ENCODE results near the gene OR10A2.

The OR10A2 gene

GRCh38 chr11:6856871-6857270 is 6.0 kb upstream of the OR10A2 start:
- H3K79me2 ChIP-seq (ENCODE audit: control insufficient read depth, insufficient read depth, low read length, poor library complexity) = no peaks in the 10 kb centered on the region
- H3K79me1 ChIP-seq (ENCODE audit: low read length) = no peaks in the 10 kb centered on the region
- no peak overlapping the region for H2BK120ac ChIP-seq (ENCODE audit: insufficient read depth, low read length, poor library complexity)
- DNase-seq = no peak
- no peak overlapping the region for H4K8ac ChIP-seq (ENCODE audit: low read depth, low read length)
- H3K4me1 ChIP-seq (ENCODE audit: control insufficient read depth in 1 of 2, insufficient read depth in 2 of 2, low read length in 2 of 2) = no peaks in the 10 kb centered on the region
- no peak overlapping the region for H3K4me3 ChIP-seq (ENCODE audit: low read depth, low read length)
- no peak overlapping the region for H3K9ac ChIP-seq (ENCODE audit: low read length)
- no peak overlapping the region for H2AFZ ChIP-seq (ENCODE audit: insufficient read depth, low read length, poor library complexity)
- WGBS (ENCODE audit: extremely low coverage, insufficient coverage, insufficient read length) = no CpG with 5 or more reads among the region's 3 CpGs
- no peak overlapping the region for H4K12ac ChIP-seq (ENCODE audit: low read depth, low read length)
- no peak overlapping the region for H3K23ac ChIP-seq (ENCODE audit: low read length)
- no peak overlapping the region for H3K27ac ChIP-seq (ENCODE audit: low read depth, low read length)
- no peaks in the 10 kb centered on the region for H3K9me3 ChIP-seq (ENCODE audit: insufficient read depth, low read depth, low read length)
- H2BK5ac ChIP-seq (ENCODE audit: low read depth, low read length, poor library complexity) = no peak overlapping the region
- no peak overlapping the region for H2BK12ac ChIP-seq (ENCODE audit: low read length)
- no peaks in the 10 kb centered on the region for H3K36me3 ChIP-seq (ENCODE audit: control insufficient read depth in 1 of 2, insufficient read depth in 2 of 2, low read length in 2 of 2)
- H3K14ac ChIP-seq (ENCODE audit: low read length) = no peak overlapping the region
- no peak overlapping the region for H3K18ac ChIP-seq (ENCODE audit: low read length)
- no peak overlapping the region for H4K91ac ChIP-seq (ENCODE audit: low read depth, low read length)
- H2AK5ac ChIP-seq (ENCODE audit: low read length) = no peak overlapping the region
- no peak overlapping the region for H3K4me2 ChIP-seq (ENCODE audit: low read length)
- no peak overlapping the region for H3K4ac ChIP-seq (ENCODE audit: low read depth, low read length)
- no peaks in the 10 kb centered on the region for H3K27me3 ChIP-seq (ENCODE audit: insufficient read depth, low read length)

GRCh38 chr11:6864438-6864837 is 1.6 kb downstream of the OR10A2 start:
- H2AFZ ChIP-seq (ENCODE audit: insufficient read depth, low read length, poor library complexity) = no peak overlapping the region
- H4K8ac ChIP-seq (ENCODE audit: low read depth, low read length) = no peak overlapping the region
- no peak overlapping the region for H3K27ac ChIP-seq (ENCODE audit: low read depth, low read length)
- H3K4me3 ChIP-seq (ENCODE audit: low read depth, low read length) = no peak overlapping the region
- no peak overlapping the region for H3K18ac ChIP-seq (ENCODE audit: low read length)
- H2BK120ac ChIP-seq (ENCODE audit: insufficient read depth, low read length, poor library complexity) = no peak overlapping the region
- no peak overlapping the region for H3K14ac ChIP-seq (ENCODE audit: low read length)
- H3K4me2 ChIP-seq (ENCODE audit: low read length) = no peak overlapping the region
- no peak overlapping the region for H3K4ac ChIP-seq (ENCODE audit: low read depth, low read length)
- H3K79me2 ChIP-seq (ENCODE audit: control insufficient read depth, insufficient read depth, low read length, poor library complexity) = no peaks in the 10 kb centered on the region
- no peak overlapping the region for H2BK5ac ChIP-seq (ENCODE audit: low read depth, low read length, poor library complexity)
- H3K79me1 ChIP-seq (ENCODE audit: low read length) = no peaks in the 10 kb centered on the region
- no peak for DNase-seq
- no peak overlapping the region for H2AK5ac ChIP-seq (ENCODE audit: low read length)
- H3K4me1 ChIP-seq (ENCODE audit: control insufficient read depth in 1 of 2, insufficient read depth in 2 of 2, low read length in 2 of 2) = no peaks in the 10 kb centered on the region
- H2BK12ac ChIP-seq (ENCODE audit: low read length) = no peak overlapping the region
- H3K36me3 ChIP-seq (ENCODE audit: control insufficient read depth in 1 of 2, insufficient read depth in 2 of 2, low read length in 2 of 2) = no peaks in the 10 kb centered on the region
- H4K12ac ChIP-seq (ENCODE audit: low read depth, low read length) = no peak overlapping the region
- H3K9me3 ChIP-seq (ENCODE audit: insufficient read depth, low read depth, low read length) = no peaks in the 10 kb centered on the region
- H3K9ac ChIP-seq (ENCODE audit: low read length) = no peak overlapping the region
- no peak overlapping the region for H4K91ac ChIP-seq (ENCODE audit: low read depth, low read length)
- no peaks in the 10 kb centered on the region for H3K27me3 ChIP-seq (ENCODE audit: insufficient read depth, low read length)
- H3K23ac ChIP-seq (ENCODE audit: low read length) = no peak overlapping the region
- no CpG with 5 or more reads among the region's 1 CpG for WGBS (ENCODE audit: extremely low coverage, insufficient coverage, insufficient read length)

GRCh38 chr11:6871278-6871677 is 8.4 kb downstream of the OR10A2 start:
- no peaks in the 10 kb centered on the region for H3K4me1 ChIP-seq (ENCODE audit: control insufficient read depth in 1 of 2, insufficient read depth in 2 of 2, low read length in 2 of 2)
- no peaks in the 10 kb centered on the region for H3K79me1 ChIP-seq (ENCODE audit: low read length)
- no peak overlapping the region for H2BK12ac ChIP-seq (ENCODE audit: low read length)
- H2AFZ ChIP-seq (ENCODE audit: insufficient read depth, low read length, poor library complexity) = no peak overlapping the region
- no peak overlapping the region for H3K4ac ChIP-seq (ENCODE audit: low read depth, low read length)
- H4K12ac ChIP-seq (ENCODE audit: low read depth, low read length) = no peak overlapping the region
- no peak overlapping the region for H3K9ac ChIP-seq (ENCODE audit: low read length)
- no peak overlapping the region for H3K18ac ChIP-seq (ENCODE audit: low read length)
- H3K4me2 ChIP-seq (ENCODE audit: low read length) = no peak overlapping the region
- H4K91ac ChIP-seq (ENCODE audit: low read depth, low read length) = no peak overlapping the region
- no peaks in the 10 kb centered on the region for H3K9me3 ChIP-seq (ENCODE audit: insufficient read depth, low read depth, low read length)
- H4K8ac ChIP-seq (ENCODE audit: low read depth, low read length) = no peak overlapping the region
- no CpG with 5 or more reads among the region's 1 CpG for WGBS (ENCODE audit: extremely low coverage, insufficient coverage, insufficient read length)
- no peaks in the 10 kb centered on the region for H3K27me3 ChIP-seq (ENCODE audit: insufficient read depth, low read length)
- no peak overlapping the region for H3K14ac ChIP-seq (ENCODE audit: low read length)
- H3K27ac ChIP-seq (ENCODE audit: low read depth, low read length) = no peak overlapping the region
- no peak overlapping the region for H2AK5ac ChIP-seq (ENCODE audit: low read length)
- H3K36me3 ChIP-seq (ENCODE audit: control insufficient read depth in 1 of 2, insufficient read depth in 2 of 2, low read length in 2 of 2) = no peaks in the 10 kb centered on the region
- peak in 1 of 2 donors; percentile 20 for DNase-seq
- H3K79me2 ChIP-seq (ENCODE audit: control insufficient read depth, insufficient read depth, low read length, poor library complexity) = no peaks in the 10 kb centered on the region
- no peak overlapping the region for H2BK120ac ChIP-seq (ENCODE audit: insufficient read depth, low read length, poor library complexity)
- no peak overlapping the region for H3K23ac ChIP-seq (ENCODE audit: low read length)
- H3K4me3 ChIP-seq (ENCODE audit: low read depth, low read length) = no peak overlapping the region
- H2BK5ac ChIP-seq (ENCODE audit: low read depth, low read length, poor library complexity) = no peak overlapping the region

- Histone ChIP-seq H3K9me3 (ENCODE audit: insufficient read depth, low read depth, low read length) (peaks cover 5% of the 10 kb centered on the region), H3K4me1 (ENCODE audit: control insufficient read depth in 1 of 2, insufficient read depth in 2 of 2, low read length in 2 of 2) (no peaks in the 10 kb centered on the region), H2BK5ac (ENCODE audit: low read depth, low read length, poor library complexity) (no peak overlapping the region), H3K14ac (ENCODE audit: low read length) (no peak overlapping the region), H3K4me3 (ENCODE audit: low read depth, low read length) (no peak overlapping the region), H3K79me2 (ENCODE audit: control insufficient read depth, insufficient read depth, low read length, poor library complexity) (no peaks in the 10 kb centered on the region), H2BK120ac (ENCODE audit: insufficient read depth, low read length, poor library complexity) (no peak overlapping the region), H3K23ac (ENCODE audit: low read length) (no peak overlapping the region), H2AK5ac (ENCODE audit: low read length) (no peak overlapping the region), H4K8ac (ENCODE audit: low read depth, low read length) (no peak overlapping the region), H2AFZ (ENCODE audit: insufficient read depth, low read length, poor library complexity) (no peak overlapping the region), H3K18ac (ENCODE audit: low read length) (no peak overlapping the region), H3K4me2 (ENCODE audit: low read length) (no peak overlapping the region), H3K27ac (ENCODE audit: low read depth, low read length) (no peak overlapping the region), H2BK12ac (ENCODE audit: low read length) (no peak overlapping the region), H4K12ac (ENCODE audit: low read depth, low read length) (no peak overlapping the region), H4K91ac (ENCODE audit: low read depth, low read length) (no peak overlapping the region), H3K9ac (ENCODE audit: low read length) (no peak overlapping the region), H3K79me1 (ENCODE audit: low read length) (no peaks in the 10 kb centered on the region), H3K4ac (ENCODE audit: low read depth, low read length) (no peak overlapping the region), H3K27me3 (ENCODE audit: insufficient read depth, low read length) (no peaks in the 10 kb centered on the region), H3K36me3 (ENCODE audit: control insufficient read depth in 1 of 2, insufficient read depth in 2 of 2, low read length in 2 of 2) (no peaks in the 10 kb centered on the region)
- DNase-seq = no peak
- WGBS (ENCODE audit: extremely low coverage, insufficient coverage, insufficient read length) = no CpG with 5 or more reads among the region's 2 CpGs
Measured at GRCh38 chr11:6875761-6876160, 12.9 kb downstream of the OR10A2 start.

Measured in trophoblast cell (in vitro differentiated cells and primary cell).